H1 (cell line): ENCODE results near the gene ASXL3. TPM values are rescaled to one million over a fixed set of nuclear protein-coding genes. Genes with fewer than 3 reads are reported as not detected.
A peak's percentile ranks its signal among the peaks of the same experiment; 100 is the strongest.

Source experiments
- CTCF ChIA-PET: fragments of 300-600 bp; sonication (Branson Sonifier 250); formaldehyde crosslinking; loops from one replicate; lab custom pipeline; 2021; ENCODE audit not compliant: partially characterized antibody; lab: Charles Lee
- POLR2A ChIA-PET: fragments of 300-600 bp; sonication (Branson Sonifier 250); formaldehyde crosslinking; loops from one replicate; lab custom pipeline; 2021; ENCODE audit warnings: inconsistent platforms; ENCODE audit not compliant: partially characterized antibody; lab: Charles Lee
- DNase-seq, 2 experiments: peaks; one replicate each; pipeline versions ENCODE4 v3.0.0 to v3.0.0-alpha.2; 2010 to 2022; ENCODE audit warnings: low spot score in 2 of 2, low read depth in 1 of 2, mixed read lengths in 1 of 2
- FAIRE-seq: peaks from 2 replicates; lab custom pipeline; 2011; peaks lifted over from hg19 to GRCh38; lab: Jason Lieb, UNC
- H2AFZ ChIP-seq: 2 replicates; pipeline ENCODE4 v1.8.1; 2012; ENCODE audit warnings: low read length, inconsistent platforms
- H2AK5ac ChIP-seq: 2 replicates; pipeline ENCODE4 v1.6.1; 2013; ENCODE audit warnings: low read depth, low read length
- H2BK120ac ChIP-seq: replicated peaks from 2 replicates; pipeline ENCODE3; 2013; ENCODE audit warnings: low read depth, low read length, inconsistent platforms
- H2BK12ac ChIP-seq: 2 replicates; pipeline ENCODE4 v1.6.1; 2013; ENCODE audit warnings: low read depth, low read length
- H2BK15ac ChIP-seq: 2 replicates; pipeline ENCODE4 v1.6.1; 2013; ENCODE audit warnings: low read length
- H2BK20ac ChIP-seq: 2 replicates; pipeline ENCODE4 v1.6.1; 2013; ENCODE audit warnings: low read length
- H2BK5ac ChIP-seq: 2 replicates; pipeline ENCODE4 v1.6.1; 2013; ENCODE audit warnings: low read depth, low read length
- H3K14ac ChIP-seq: 2 replicates; pipeline ENCODE4 v1.6.1; 2013; ENCODE audit warnings: inconsistent platforms; ENCODE audit not compliant: insufficient read length
- H3K18ac ChIP-seq: 2 replicates; pipeline ENCODE4 v1.6.1; 2013; ENCODE audit warnings: low read length; ENCODE audit errors: extremely low read depth
- H3K23ac ChIP-seq: 2 replicates; pipeline ENCODE4 v1.6.1; 2013; ENCODE audit warnings: inconsistent platforms; ENCODE audit not compliant: insufficient read length
- H3K23me2 ChIP-seq: 2 replicates; pipeline ENCODE4 v1.6.1; 2013; ENCODE audit warnings: low read depth, low read length
- H3K27ac ChIP-seq: 2 replicates; pipeline ENCODE4 v1.6.1; 2011; ENCODE audit warnings: low read depth, low read length, inconsistent platforms
- H3K27me3 ChIP-seq, 4 experiments: replicated peaks in 1 of 4; 1 replicate in 1 of 4; 2 replicates in 3 of 4; pipeline versions ENCODE4 v1.6.1 to v1.8.1; 2011 to 2013; ENCODE audit warnings: low read length in 3 of 4, mild to moderate bottlenecking in 3 of 4, inconsistent platforms in 2 of 4, mixed read lengths in 2 of 4, moderate library complexity in 1 of 4; ENCODE audit not compliant: control insufficient read depth in 3 of 4, insufficient read depth in 3 of 4; ENCODE audit errors: extremely low read depth in 1 of 4
- H3K36me3 ChIP-seq, 4 experiments: 2 replicates each; pipeline versions ENCODE4 v1.6.1 to v1.8.1; 2011 to 2013; ENCODE audit warnings: mild to moderate bottlenecking in 4 of 4, low read length in 3 of 4, moderate library complexity in 2 of 4, control low read depth in 1 of 4, inconsistent platforms in 1 of 4; ENCODE audit not compliant: insufficient read depth in 4 of 4, control insufficient read depth in 2 of 4
- H3K4ac ChIP-seq: replicated peaks from 2 replicates; pipeline ENCODE3; 2013; ENCODE audit warnings: low read length, low read depth, mixed read lengths, inconsistent platforms; ENCODE audit not compliant: insufficient read length
- H3K4me1 ChIP-seq, 4 experiments: replicated peaks in 1 of 4; 1 replicate in 1 of 4; 2 replicates in 3 of 4; pipeline versions ENCODE4 v1.6.1 to v1.8.1; 2011 to 2013; ENCODE audit warnings: low read length in 3 of 4, inconsistent platforms in 2 of 4, mixed read lengths in 1 of 4; ENCODE audit not compliant: insufficient read depth in 4 of 4, control insufficient read depth in 3 of 4
- H3K4me2 ChIP-seq, 2 experiments: 2 replicates each; pipeline versions ENCODE4 v1.6.1 to v1.8.1; 2011 to 2013; ENCODE audit warnings: low read depth in 2 of 2, low read length in 2 of 2, control low read depth in 1 of 2, inconsistent platforms in 1 of 2, mild to moderate bottlenecking in 1 of 2; ENCODE audit not compliant: insufficient read depth in 1 of 2
- H3K4me3 ChIP-seq, 4 experiments: fragments of 200-600, 300-600 bp in 1 of 4; sonication (generic), shearing (Covaris generic), sonication (Bioruptor Twin) in 1 of 4; 2 replicates each; pipeline versions ENCODE4 v1.5.1 to v1.8.1; 2011 to 2016; ENCODE audit warnings: low read length in 4 of 4, low read depth in 3 of 4, control low read depth in 2 of 4, inconsistent platforms in 2 of 4, mild to moderate bottlenecking in 2 of 4, mixed read lengths in 1 of 4, moderate library complexity in 1 of 4; ENCODE audit not compliant: insufficient read depth in 2 of 4; ENCODE audit errors: extremely low read depth in 1 of 4
- H3K56ac ChIP-seq: replicated peaks from 2 replicates; pipeline ENCODE3; 2013; ENCODE audit warnings: low read depth, mild to moderate bottlenecking, mixed read lengths, low read length, inconsistent platforms; ENCODE audit not compliant: insufficient read length
- H3K79me1 ChIP-seq: 2 replicates; pipeline ENCODE4 v1.6.1; 2013; ENCODE audit warnings: low read depth, low read length, control low read depth
- H3K79me2 ChIP-seq, 2 experiments: 2 replicates each; pipeline versions ENCODE4 v1.6.1 to v1.8.1; 2012 to 2013; ENCODE audit warnings: low read length in 2 of 2, mild to moderate bottlenecking in 2 of 2, inconsistent platforms in 1 of 2; ENCODE audit not compliant: insufficient read depth in 2 of 2, control insufficient read depth in 1 of 2
- H3K9ac ChIP-seq, 4 experiments: replicated peaks in 1 of 4; 1 replicate in 1 of 4; 2 replicates in 3 of 4; pipeline versions ENCODE4 v1.6.1 to v1.8.1; 2011 to 2013; ENCODE audit warnings: low read depth in 3 of 4, low read length in 3 of 4, control low read depth in 2 of 4, mild to moderate bottlenecking in 2 of 4, moderate library complexity in 2 of 4, inconsistent platforms in 1 of 4; ENCODE audit errors: extremely low read depth in 1 of 4
- H3K9me3 ChIP-seq, 2 experiments: 2 replicates each; pipeline versions ENCODE4 v1.6.1 to v1.8.1; 2012 to 2013; ENCODE audit warnings: mild to moderate bottlenecking in 2 of 2, moderate library complexity in 2 of 2, control low read depth in 1 of 2, inconsistent platforms in 1 of 2, low read depth in 1 of 2, low read length in 1 of 2, mixed read lengths in 1 of 2; ENCODE audit not compliant: insufficient read depth in 2 of 2
- H4K20me1 ChIP-seq, 2 experiments: replicated peaks in 1 of 2; 2 replicates each; pipeline versions ENCODE3 to v1.8.1; 2011 to 2013; ENCODE audit warnings: inconsistent platforms in 2 of 2, low read length in 2 of 2, mild to moderate bottlenecking in 1 of 2; ENCODE audit not compliant: insufficient read depth in 2 of 2, control insufficient read depth in 1 of 2
- H4K5ac ChIP-seq: 2 replicates; pipeline ENCODE4 v1.6.1; 2013; ENCODE audit warnings: low read length, low read depth, mixed read lengths, inconsistent platforms; ENCODE audit not compliant: insufficient read length
- H4K8ac ChIP-seq: 2 replicates; pipeline ENCODE4 v1.8.0; 2013; ENCODE audit warnings: mild to moderate bottlenecking, moderate library complexity, low read length, inconsistent platforms; ENCODE audit not compliant: insufficient read depth; ENCODE audit errors: extremely low read depth
- H4K91ac ChIP-seq: replicated peaks from 2 replicates; pipeline ENCODE3; 2013; ENCODE audit warnings: low read length, mixed read lengths, inconsistent platforms; ENCODE audit not compliant: insufficient read length
- HDAC2 ChIP-seq, 2 experiments: fragments of 300-600 bp in 1 of 2; sonication (generic) in 1 of 2; IDR thresholded peaks; 2 replicates each; pipeline ENCODE4 v1.6.1; 2011 to 2012; ENCODE audit warnings: low read depth in 2 of 2, low read length in 2 of 2, mild to moderate bottlenecking in 2 of 2, moderate library complexity in 2 of 2, borderline replicate concordance in 1 of 2, inconsistent platforms in 1 of 2
- POLR2AphosphoS5 ChIP-seq: IDR thresholded peaks from 2 replicates; pipeline ENCODE4 v1.6.1; 2011; ENCODE audit warnings: low read depth, low read length
- RBBP5 ChIP-seq: IDR thresholded peaks from 2 replicates; pipeline ENCODE4 v1.7.1; 2012; ENCODE audit warnings: low read depth, mild to moderate bottlenecking, inconsistent platforms, low read length, moderate library complexity, borderline replicate concordance
- RNF2 ChIP-seq: fragments of 200-900, 300-1000 bp; sonication (generic); IDR thresholded peaks from 2 replicates; pipeline ENCODE4 v1.7.1; 2016; ENCODE audit warnings: borderline replicate concordance, low read depth, mild to moderate bottlenecking, antibody characterized with exemption, low read length; ENCODE audit not compliant: poor library complexity, severe bottlenecking; ENCODE audit errors: missing control alignments
- SIN3A ChIP-seq, 2 experiments: IDR thresholded peaks in 1 of 2; conservative IDR thresholded peaks in 1 of 2; 2 replicates each; pipeline ENCODE4 v1.6.1; 2011 to 2012; ENCODE audit warnings: low read length in 2 of 2, improper control_type of control experiment in 1 of 2, low read depth in 1 of 2, mild to moderate bottlenecking in 1 of 2
- SP2 ChIP-seq: IDR thresholded peaks from 2 replicates; pipeline ENCODE4 v1.6.1; 2012; ENCODE audit warnings: mild to moderate bottlenecking, low read length, inconsistent platforms
- TAF1 ChIP-seq: IDR thresholded peaks from 2 replicates; pipeline ENCODE4 v1.6.1; 2011; ENCODE audit warnings: mild to moderate bottlenecking, low read depth, low read length
- WGBS, 2 experiments: shearing (Covaris generic) in 1 of 2; methylation state at CpG; one replicate each; pipeline versions ENCODE4 v1.1.6 to v1.1.7; 2013 to 2015; ENCODE audit warnings: low lambda C conversion rate in 2 of 2, mixed read lengths in 2 of 2, inconsistent platforms in 1 of 2, low coverage in 1 of 2, missing lambda C conversion rate in 1 of 2; ENCODE audit not compliant: insufficient replicate concordance in 2 of 2, insufficient coverage in 1 of 2, insufficient read length in 1 of 2; ENCODE audit errors: extremely low coverage in 1 of 2, missing lambda C conversion rate in 1 of 2; 5-methylcytosine and 5-hydroxymethylcytosine counted together
- polyA plus RNA-seq, 7 experiments: library from polyadenylated mRNA; depleted of rRNA in 3 of 7; stranded (reverse) in 5 of 7; unstranded in 2 of 7; fragments of >200 nt in 5 of 7; fragments of 200-250 nt in 2 of 7; gene quantifications; 1 replicate in 5 of 7; 2 replicates in 1 of 7; 4 replicates in 1 of 7; pipeline versions ENCODE4 v1.2.1 to v1.2.3, GENCODE V29; 2011 to 2013; ENCODE audit warnings: missing spikeins in 2 of 7, mixed read lengths in 2 of 7
- total RNA-seq: library from RNA; stranded (reverse); fragmentation: NEBNext Ultra II Directional; extraction: Animal tissue kit (Norgen Biotek cat#: 25700); gene quantifications from 2 replicates; pipeline ENCODE4 v1.2.1, GENCODE V29; 2021

Gene ASXL3
- total and polyA plus RNA-seq, 2 of the 8 experiments (the other 6 are each of a cell fraction or from before 2014, with no cell fraction given), result 0.08 to 1.3 TPM

DNA sequence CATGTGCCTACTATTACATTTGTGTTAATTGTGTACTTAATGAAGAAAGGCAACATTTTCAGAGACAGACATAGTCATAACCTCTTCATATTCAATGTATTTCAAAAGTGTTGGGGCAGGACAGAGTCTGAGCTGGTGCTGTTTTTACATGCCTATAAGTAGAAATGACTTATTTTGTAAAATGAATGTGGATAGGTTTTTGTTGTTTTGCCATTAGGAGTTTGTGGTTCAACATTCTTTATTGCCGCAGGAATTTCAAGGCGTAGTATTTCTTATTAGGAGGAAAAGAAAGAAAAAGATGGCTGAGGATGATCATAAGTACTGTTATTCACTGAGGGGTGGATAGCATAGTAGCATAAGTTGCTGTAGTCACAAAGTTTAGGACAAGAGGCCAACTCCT lies 21.2 kb upstream of the ASXL3 start:
- no peak overlapping the region for H2BK120ac ChIP-seq
- TF ChIP-seq RBBP5 (no peak), RNF2 (no peak), SP2 (no peak), POLR2AphosphoS5 (no peak), SIN3A (conservative IDR thresholded peaks at IDR 0.05 in 1 of 2, IDR thresholded peaks at IDR 0.05 in 1 of 2; ENCODE audit: low read depth in 1 of 2, low read length in 2 of 2) (no peak), TAF1 (no peak), HDAC2 (IDR thresholded peaks at IDR 0.05; ENCODE audit: borderline replicate concordance in 1 of 2, low read depth in 2 of 2, low read length in 2 of 2) (no peak)
- H4K91ac ChIP-seq, result no peak overlapping the region
- no peaks in the 10 kb centered on the region for H3K23me2 ChIP-seq
- no peak overlapping the region for H4K8ac ChIP-seq
- no peak overlapping the region for H3K56ac ChIP-seq
- no peaks in the 10 kb centered on the region for H3K9me3 ChIP-seq
- H3K36me3 ChIP-seq, result no peaks in the 10 kb centered on the region
- DNase-seq, result no peak
- H3K4ac ChIP-seq, result no peak overlapping the region
- H2BK12ac ChIP-seq, result no peak overlapping the region
- no peak overlapping the region for H2BK20ac ChIP-seq
- no peak overlapping the region for H3K27ac ChIP-seq
- no peak overlapping the region for H2AFZ ChIP-seq
- CTCF ChIA-PET, result interaction anchor here (1.2 kb wide), 1 partner anchor 14 kb away, joined by 3 read pairs; no protein-coding TSS in a partner anchor
- no peaks in the 10 kb centered on the region for H3K79me2 ChIP-seq
- H3K79me1 ChIP-seq, result no peaks in the 10 kb centered on the region
- no peak overlapping the region for H3K4me3 ChIP-seq
- no peak overlapping the region for H4K5ac ChIP-seq
- no peaks in the 10 kb centered on the region for H4K20me1 ChIP-seq
- H3K4me1 ChIP-seq, result 0 out of 7 replicates have a peak, but pooled peaks cover 0 to 5% (median 1%) of the 10 kb centered on the region in 4 experiments
- FAIRE-seq, result no peak
- no peaks in the 10 kb centered on the region for H3K27me3 ChIP-seq
- no peak overlapping the region for H2AK5ac ChIP-seq
- no peak overlapping the region for H3K18ac ChIP-seq
- WGBS, 2 experiments, result 94% methylated on average over 2 of the region's 2 CpGs; no CpG with 5 or more reads in 1 of the 2 experiments
- H3K14ac ChIP-seq, result no peak overlapping the region
- no peak overlapping the region for H3K23ac ChIP-seq
- H3K4me2 ChIP-seq, result no peak overlapping the region
- peak overlapping the region in 1 of 4 experiments; percentile 34; a peak in 1 of 7 replicates for H3K9ac ChIP-seq
- H2BK5ac ChIP-seq, result no peak overlapping the region
- POLR2A ChIA-PET, result no interaction called here
- no peak overlapping the region for H2BK15ac ChIP-seq
